Sigmoid colon (tissue), 7 donors: ENCODE data around the gene GANAB. TPM values are rescaled to one million over a fixed set of nuclear protein-coding genes. Genes with fewer than 3 reads are reported as not detected.

Experiments
- DNase-seq: peaks from one replicate; pipeline ENCODE4 v3.0.0-alpha.2; 2019
- H3K27ac ChIP-seq, 4 donors: fragments of 200-600 bp; sonication (generic); one replicate each; pipeline ENCODE4 v1.5.1; 2016 to 2019; ENCODE audit warnings: mild to moderate bottlenecking in 1 of 4
- H3K27me3 ChIP-seq, 3 donors: fragments of 200-600 bp; sonication (generic); one replicate each; pipeline ENCODE4 v1.5.1; 2019; ENCODE audit warnings: mild to moderate bottlenecking in 1 of 3
- H3K36me3 ChIP-seq, 4 donors: fragments of 200-600 bp; sonication (generic); one replicate each; pipeline ENCODE4 v1.5.1; 2016 to 2019
- H3K4me1 ChIP-seq, 4 donors: fragments of 200-600 bp; sonication (generic); one replicate each; pipeline ENCODE4 v1.5.1; 2017 to 2019
- H3K4me3 ChIP-seq, 4 donors: fragments of 200-600 bp; sonication (generic); one replicate each; pipeline ENCODE4 v1.5.1; 2017 to 2019; ENCODE audit warnings: mild to moderate bottlenecking in 2 of 4, moderate library complexity in 1 of 4
- H3K9me3 ChIP-seq, 4 donors: fragments of 200-600 bp in 3 of 4; sonication (generic) in 3 of 4; one replicate each; pipeline versions ENCODE4 v1.5.1 to v1.6.1; 2013 to 2019
- CTCF ChIP-seq, 4 experiments: fragments of 450-650 bp in 3 of 4; fragments of 200-600 bp in 1 of 4; IDR thresholded peaks; one replicate each; pipeline ENCODE4 v1.5.1; 2016 to 2019; ENCODE audit warnings: antibody characterized with exemption in 4 of 4, mild to moderate bottlenecking in 3 of 4, moderate library complexity in 2 of 4
- EP300 ChIP-seq, 4 donors: sonication (generic); formaldehyde crosslinking; IDR thresholded peaks; one replicate each; pipeline ENCODE4 v1.6.1; 2017; ENCODE audit warnings: antibody characterized with exemption in 4 of 4
- POLR2A ChIP-seq, 2 donors: fragments of 450-650 bp; IDR thresholded peaks; one replicate each; pipeline ENCODE4 v1.6.1; 2016; ENCODE audit warnings: antibody characterized with exemption in 2 of 2, mild to moderate bottlenecking in 2 of 2, moderate library complexity in 2 of 2
- POLR2AphosphoS5 ChIP-seq, 4 donors: sonication (generic); formaldehyde crosslinking; IDR thresholded peaks; one replicate each; pipeline ENCODE4 v1.6.1; 2017; ENCODE audit warnings: antibody characterized with exemption in 4 of 4
- WGBS, 2 donors: extraction: QIAGEN DNeasy Blood & Tissue Kit; methylation state at CpG; one replicate each; pipeline ENCODE4 v1.1.7; 2013; 5-methylcytosine and 5-hydroxymethylcytosine counted together
- intact Hi-C: fragments of 100-400 bp; cut with DNase I; formaldehyde crosslinking; loops from one replicate; pipeline ENCODE4 v1.15.1; 2023
- polyA plus RNA-seq, 3 donors: library from polyadenylated mRNA; stranded (reverse); fragments of 200-250 nt; gene quantifications; one replicate each; pipeline ENCODE4 v1.2.3, GENCODE V29; 2013
- total RNA-seq, 4 donors: library from RNA; depleted of rRNA; stranded (reverse); fragments of >200 nt; gene quantifications; one replicate each; pipeline ENCODE4 v1.1.0, GENCODE V29; 2016
- donor health status: healthy with polysubstance abuse.
- donor health status: Bipolar disorder and iron deficiency.
- donor health status: healthy.

The GANAB gene
- total and polyA plus RNA-seq, 7 donors: 12.6 to 163 (median 74.7) TPM

GRCh38 chr11:62688491-62688890 lies 42.1 kb upstream of the GANAB start:
- TF ChIP-seq POLR2A (IDR thresholded peaks at IDR 0.05) (no peak), CTCF (IDR thresholded peaks at IDR 0.05) (no peak), EP300 (IDR thresholded peaks at IDR 0.05) (no peak), POLR2AphosphoS5 (IDR thresholded peaks at IDR 0.05) (no peak)
- peaks cover 0 to 13% (median 13%) of the 10 kb centered on the region in 3 donors for H3K27me3 ChIP-seq
- H3K4me3 ChIP-seq: peak overlapping the region; percentile 24 to 48 (median 44)
- WGBS, 2 donors: 64 to 71% methylated on average over 1 of the region's 1 CpG
- DNase-seq: no peak
- peak overlapping the region; percentile 67 to 74 (median 74) for H3K27ac ChIP-seq
- H3K9me3 ChIP-seq: no peaks in the 10 kb centered on the region
- H3K4me1 ChIP-seq: peaks cover 0 to 34% (median 21%) of the 10 kb centered on the region in 4 donors
- intact Hi-C loops: no loop called here
- H3K36me3 ChIP-seq: peaks cover 0 to 35% (median 17%) of the 10 kb centered on the region in 4 donors

- DNase-seq: peak; percentile 69
- WGBS, 2 donors: 32 to 36% methylated on average over 74 of the region's 74 CpGs
- intact Hi-C loops: no loop called here
These were observed 41.3 kb upstream of the GANAB start for GRCh38 chr11:62687508-62688396.

GRCh38 chr11:62682518-62682917 lies 36.1 kb upstream of the GANAB start:
- Histone ChIP-seq H3K9me3 (no peaks in the 10 kb centered on the region), H3K4me3 (no peak overlapping the region), H3K4me1 (peaks cover 0 to 29% (median 22%) of the 10 kb centered on the region in 4 donors), H3K27me3 (peaks cover 0 to 1% (median under 1%) of the 10 kb centered on the region in 3 donors), H3K36me3 (peaks cover 0 to 5% (median 2%) of the 10 kb centered on the region in 4 donors), H3K27ac (no peak overlapping the region)
- no peak for DNase-seq
- TF ChIP-seq CTCF (IDR thresholded peaks at IDR 0.05) (no peak), POLR2A (IDR thresholded peaks at IDR 0.05) (no peak), EP300 (IDR thresholded peaks at IDR 0.05) (no peak), POLR2AphosphoS5 (IDR thresholded peaks at IDR 0.05) (no peak)
- WGBS, 2 donors: 29 to 75% methylated on average over 7 of the region's 7 CpGs
- intact Hi-C loops: no loop called here

More at GRCh38 chr11:62687508-62688396, 41.3 kb upstream of the GANAB start:
- TF ChIP-seq CTCF (IDR thresholded peaks at IDR 0.05) (no peak), POLR2AphosphoS5 (IDR thresholded peaks at IDR 0.05) (peak in 1 of 4 donors; percentile 14)
- Histone ChIP-seq H3K27me3 (peaks cover 0 to 13% (median 13%) of the 10 kb centered on the region in 3 donors), H3K9me3 (no peaks in the 10 kb centered on the region), H3K4me3 (peak overlapping the region; percentile 24 to 48 (median 44)), H3K4me1 (peaks cover 0 to 34% (median 21%) of the 10 kb centered on the region in 4 donors), H3K36me3 (peaks cover 0 to 28% (median 13%) of the 10 kb centered on the region in 4 donors), H3K27ac (peak overlapping the region; percentile 67 to 74 (median 74))

- TF ChIP-seq CTCF (IDR thresholded peaks at IDR 0.05) (peak in 3 of 4 experiments; percentile 16 to 38 (median 32)), POLR2AphosphoS5 (IDR thresholded peaks at IDR 0.05) (no peak), EP300 (IDR thresholded peaks at IDR 0.05) (no peak)
- Histone ChIP-seq H3K36me3 (peaks cover 0 to 21% (median 10%) of the 10 kb centered on the region in 4 donors), H3K9me3 (no peaks in the 10 kb centered on the region), H3K4me1 (peaks cover 0 to 33% (median 21%) of the 10 kb centered on the region in 4 donors), H3K27ac (peak overlapping the region in 3 of 4 donors; percentile 86 to 93 (median 91)), H3K27me3 (no peaks in the 10 kb centered on the region), H3K4me3 (no peak overlapping the region)
- intact Hi-C loops: no loop called here
- DNase-seq: peak; percentile 73
- 41 to 57% methylated on average over 4 of the region's 4 CpGs for WGBS, 2 donors
These were observed 34.4 kb upstream of the GANAB start for GRCh38 chr11:62680825-62681240.
